Esophagus mucosa (tissue), 1 donor: ENCODE results near the gene PSMD4. TPM values are rescaled to one million over a fixed set of nuclear protein-coding genes. Genes with fewer than 3 reads are reported as not detected.
"Not testable (repeated sequence)": the region's sequence is repeated elsewhere in the genome, so short reads cannot be mapped to it uniquely, and the experiment has no call there.

Source experiments
- ATAC-seq: fragments of 200-7000 bp; cut with Tn5 transposase; one replicate; pipeline ENCODE4 v1.9.1; 2020
- total RNA-seq: library from RNA; stranded (reverse); gene quantifications from one replicate; pipeline ENCODE4 v1.2.4, GENCODE V29; 2023
- donor health status: DM: yes; HTN: yes; CAD: no.

Gene PSMD4
- total RNA-seq, 1 donor from 2014 or later, result 126 TPM

DNA sequence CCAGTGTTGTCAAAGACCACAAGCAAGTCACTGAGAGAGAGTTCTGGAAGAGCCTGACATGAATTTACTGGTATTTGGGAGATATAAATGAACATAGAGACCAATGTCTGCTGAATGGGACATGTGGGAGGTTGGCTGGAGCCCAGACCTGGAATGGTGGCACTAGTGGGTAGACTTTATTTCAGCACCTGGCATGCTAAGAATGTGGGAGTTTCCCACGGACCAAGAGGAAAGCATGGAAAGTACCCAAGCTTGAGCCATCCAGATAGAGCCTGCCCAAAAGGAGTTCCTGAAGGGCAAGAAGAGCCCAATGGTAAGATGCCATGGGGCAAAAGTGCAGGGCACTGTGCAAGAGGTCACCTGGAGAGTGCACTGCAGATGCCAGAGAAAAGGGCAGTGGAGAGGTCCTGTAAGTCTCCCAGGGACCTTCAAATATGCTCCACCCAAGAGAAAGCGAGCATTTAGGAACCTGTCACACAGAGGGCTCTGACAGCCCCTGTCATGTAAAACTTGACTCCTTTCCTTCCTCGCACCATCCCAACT lies 19.5 kb downstream of the PSMD4 start:
- ATAC-seq, result no peak

DNA sequence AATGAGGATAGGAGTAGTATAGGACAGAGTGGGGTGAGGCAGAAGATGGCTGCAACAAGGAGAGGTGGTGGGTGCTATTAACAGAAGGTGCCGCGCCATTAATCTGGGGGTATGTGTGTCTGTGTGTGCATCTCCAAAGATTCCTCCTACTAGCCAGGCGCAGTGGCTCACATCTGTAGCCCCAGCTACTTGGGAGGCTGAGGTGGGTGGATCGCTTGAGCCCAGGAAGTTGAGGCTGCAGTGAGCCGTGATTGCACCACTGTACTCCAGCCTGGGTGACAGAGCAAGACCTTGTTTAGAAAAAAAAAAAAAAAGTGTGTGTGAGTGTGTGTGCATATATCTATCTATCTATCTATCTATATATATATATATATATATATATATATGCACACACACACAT lies 20.8 kb downstream of the PSMD4 start:
- ATAC-seq, result not testable (repeated sequence)

DNA sequence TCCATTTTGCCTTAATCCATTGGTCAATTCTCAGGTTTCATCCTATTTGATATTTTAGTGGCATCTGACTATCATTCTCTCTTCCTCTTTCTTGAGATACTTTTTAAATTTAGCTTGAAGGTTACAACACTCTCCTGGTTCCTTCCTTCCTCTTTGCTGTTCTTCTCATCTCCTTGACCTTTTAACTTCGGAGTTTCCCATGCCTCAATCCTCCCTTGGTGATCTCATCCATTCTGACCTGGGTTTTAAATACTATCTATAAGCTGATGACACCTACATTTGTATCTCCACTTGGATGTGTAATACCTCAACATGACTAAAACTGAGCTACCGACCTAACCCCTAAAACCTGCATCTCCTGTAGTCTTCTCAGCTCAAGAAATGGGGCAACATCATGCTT lies 22.7 kb downstream of the PSMD4 start:
- ATAC-seq, result no peak

DNA sequence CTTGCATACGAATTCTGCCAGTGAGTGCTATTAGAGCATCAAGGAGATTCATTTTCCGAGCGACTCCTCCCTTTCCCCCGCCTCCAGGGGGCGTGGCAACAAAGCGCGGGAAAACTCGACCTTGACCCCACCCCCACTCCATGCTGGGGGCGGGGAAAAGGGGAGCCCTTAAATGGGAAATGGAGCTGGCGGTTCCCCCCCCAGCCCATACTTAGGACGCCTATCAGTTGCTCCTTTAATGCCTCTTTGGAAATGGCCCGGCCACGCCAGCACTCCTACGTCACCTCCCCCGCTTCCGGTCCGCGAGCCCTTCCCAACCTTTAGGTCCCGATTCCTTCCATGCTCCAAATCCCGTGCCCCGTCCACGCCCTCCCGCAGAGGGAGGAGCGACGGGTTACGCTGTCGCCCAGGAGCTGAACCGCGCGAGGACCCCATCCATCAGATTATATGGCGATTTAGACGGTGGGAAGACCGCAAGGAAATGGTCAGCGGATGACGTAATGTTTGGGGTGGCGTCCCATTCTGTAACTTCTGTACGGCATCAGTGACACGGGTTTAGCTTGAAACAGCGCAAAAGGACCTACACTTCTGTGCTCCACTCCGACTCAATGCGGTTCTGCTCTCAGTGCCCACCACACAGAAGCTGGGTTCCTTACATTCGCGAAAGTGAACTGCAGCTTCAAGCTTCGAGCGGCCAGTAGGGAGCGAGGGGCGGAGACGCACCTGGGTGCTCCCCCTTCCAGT lies 26.9 kb downstream of the PSMD4 start:
- ATAC-seq, result peak; percentile 85

DNA sequence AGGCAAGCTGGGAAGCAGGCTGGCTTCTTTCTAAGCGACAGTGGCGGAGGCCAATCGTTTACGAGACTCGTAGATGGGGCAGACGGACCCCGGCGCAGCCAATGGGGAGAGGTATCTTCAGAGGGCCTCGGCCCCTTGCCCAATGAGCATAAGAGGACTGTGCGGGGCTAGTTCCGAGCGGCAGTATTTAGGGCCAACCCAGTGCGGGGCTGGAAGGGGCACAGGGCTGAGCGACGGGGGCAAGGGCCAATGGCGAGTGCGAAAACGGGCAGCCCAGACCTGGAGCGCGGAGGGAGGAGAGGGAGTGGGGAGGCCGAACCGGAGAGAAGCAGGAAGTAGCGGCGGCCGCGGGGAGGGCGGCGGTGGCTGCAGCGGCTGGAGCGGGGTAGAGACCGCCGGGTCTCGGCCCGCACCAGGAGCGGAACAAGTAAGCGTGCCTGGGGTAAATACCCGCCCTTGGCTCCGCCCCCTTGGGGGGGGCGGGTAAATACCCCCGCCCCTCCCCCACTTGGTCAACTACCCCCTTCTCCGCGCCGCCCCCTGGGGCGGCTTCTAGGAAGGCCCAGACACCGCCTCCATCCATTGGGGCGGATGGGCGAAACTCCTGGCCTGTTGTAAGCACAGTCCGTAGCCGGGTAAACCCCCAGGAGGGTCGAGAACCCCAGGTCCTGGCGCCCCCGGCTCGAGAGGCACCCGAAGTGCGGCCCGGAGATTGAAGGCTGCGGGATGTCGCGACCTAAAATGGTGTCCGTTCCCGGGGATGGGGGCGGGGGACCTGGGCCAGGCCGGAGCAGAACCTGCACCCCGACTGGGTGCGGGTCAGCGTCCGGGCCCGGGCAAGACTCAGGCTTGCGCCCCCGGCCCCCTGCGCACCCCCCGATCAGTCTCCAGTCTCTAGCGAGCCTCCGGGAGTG lies 27.7 kb downstream of the PSMD4 start, which contains the start of gene ZNF687:
ZNF687 (plus strand) TSS at position 331 of the 914 bp plus-strand sequence. CDS start 3,993 bp downstream, outside the sequence.
- peak; percentile 95 for ATAC-seq

DNA sequence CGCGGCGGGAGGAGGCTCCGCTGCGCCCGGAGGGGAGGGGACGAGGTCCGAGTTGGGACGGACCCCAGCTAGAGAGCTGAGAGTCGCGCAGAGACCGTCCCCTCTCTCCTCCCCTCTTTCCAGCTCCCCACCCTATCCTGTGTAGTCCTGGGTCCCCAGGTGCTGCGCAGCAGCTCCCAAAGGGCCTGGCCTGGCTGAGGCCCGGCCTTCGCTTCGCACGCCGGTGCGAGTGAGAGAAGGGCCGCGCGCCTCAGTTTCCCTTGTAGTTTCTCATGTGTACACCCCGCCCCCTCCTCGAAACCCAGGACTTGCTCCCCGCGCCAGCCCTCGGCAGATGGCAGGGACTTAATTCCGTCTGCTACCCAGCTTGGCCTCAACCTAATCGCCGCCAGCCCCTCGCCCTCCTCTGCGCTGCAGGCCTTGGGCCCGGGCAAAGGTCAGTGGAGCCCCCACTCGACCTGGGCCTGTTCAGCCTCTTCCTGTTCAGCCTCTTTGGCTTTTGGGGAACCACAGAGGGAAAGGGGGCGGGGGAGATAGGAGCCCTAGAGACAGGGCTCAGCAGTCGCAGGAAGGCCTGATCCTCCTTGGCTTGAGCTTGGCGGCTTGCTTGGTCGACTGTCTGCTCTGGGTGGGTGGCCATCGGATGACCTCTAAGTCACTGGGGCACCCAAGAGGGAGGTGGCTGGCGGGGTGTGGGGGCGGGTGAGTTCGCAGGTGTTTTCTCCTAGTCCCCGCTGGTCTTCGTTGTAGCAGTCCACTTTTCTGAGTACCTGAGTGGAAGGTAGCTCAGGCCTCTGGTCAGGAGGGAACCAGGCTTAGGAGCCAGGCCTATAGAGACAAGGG lies 28.6 kb downstream of the PSMD4 start:
- peak; percentile 1 for ATAC-seq

DNA sequence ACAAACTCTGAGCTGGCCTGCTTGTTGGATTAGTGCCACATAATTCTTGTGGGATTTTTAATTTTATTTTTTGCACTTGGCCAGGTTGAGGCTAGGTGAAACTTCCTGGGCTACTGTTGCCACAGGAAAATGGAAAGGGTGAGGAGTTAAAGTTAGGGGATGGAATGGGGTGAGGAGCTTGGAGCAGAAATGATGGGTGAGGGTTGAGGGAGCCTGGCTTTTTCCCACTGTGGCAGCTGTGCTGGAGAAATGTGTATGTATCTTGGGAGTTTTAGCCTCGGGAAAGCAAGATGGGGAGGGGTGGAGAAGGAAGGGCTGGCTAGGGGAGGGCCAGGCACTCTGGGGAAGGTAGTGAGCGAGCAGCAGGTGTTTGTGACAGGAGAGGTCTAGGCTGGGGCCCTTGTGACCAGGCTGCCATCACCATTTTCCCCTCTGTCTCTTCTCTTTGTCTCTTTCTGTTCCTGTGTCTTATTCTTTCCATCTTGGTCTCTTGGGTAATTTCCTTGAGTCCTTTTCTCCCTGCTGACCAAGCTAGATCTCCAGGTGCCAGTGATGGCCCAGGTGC lies 29.6 kb downstream of the PSMD4 start:
- no peak for ATAC-seq

DNA sequence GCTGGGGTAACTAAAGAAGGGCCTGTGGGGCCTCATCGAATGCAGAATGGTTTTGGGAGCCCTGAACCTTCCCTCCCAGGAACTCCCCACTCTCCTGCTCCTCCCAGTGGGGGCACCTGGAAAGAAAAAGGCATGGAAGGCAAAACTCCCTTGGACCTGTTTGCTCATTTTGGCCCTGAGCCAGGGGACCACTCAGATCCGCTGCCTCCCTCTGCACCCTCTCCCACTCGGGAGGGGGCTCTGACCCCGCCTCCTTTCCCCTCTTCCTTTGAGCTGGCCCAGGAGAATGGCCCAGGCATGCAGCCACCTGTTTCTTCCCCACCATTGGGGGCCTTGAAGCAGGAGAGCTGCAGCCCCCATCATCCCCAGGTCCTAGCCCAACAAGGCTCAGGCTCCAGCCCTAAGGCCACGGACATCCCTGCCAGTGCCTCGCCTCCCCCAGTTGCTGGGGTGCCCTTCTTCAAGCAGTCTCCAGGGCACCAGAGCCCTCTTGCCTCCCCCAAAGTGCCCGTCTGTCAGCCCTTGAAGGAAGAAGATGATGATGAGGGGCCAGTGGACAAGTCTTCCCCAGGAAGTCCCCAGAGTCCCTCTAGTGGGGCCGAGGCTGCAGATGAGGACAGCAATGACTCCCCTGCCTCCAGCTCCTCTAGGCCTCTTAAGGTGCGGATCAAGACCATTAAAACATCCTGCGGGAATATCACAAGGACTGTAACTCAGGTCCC lies 32.2 kb downstream of the PSMD4 start:
- ATAC-seq, result no peak

DNA sequence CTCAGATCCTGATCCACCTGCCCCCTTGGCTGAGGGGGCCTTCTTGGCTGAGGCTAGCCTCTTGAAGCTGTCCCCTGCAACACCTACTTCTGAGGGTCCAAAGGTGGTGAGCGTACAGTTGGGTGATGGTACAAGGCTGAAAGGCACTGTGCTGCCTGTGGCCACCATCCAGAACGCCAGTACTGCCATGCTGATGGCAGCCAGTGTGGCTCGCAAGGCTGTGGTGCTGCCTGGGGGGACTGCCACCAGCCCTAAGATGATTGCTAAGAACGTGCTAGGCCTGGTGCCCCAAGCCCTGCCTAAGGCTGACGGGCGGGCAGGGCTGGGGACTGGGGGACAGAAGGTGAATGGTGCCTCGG lies 32.8 kb downstream of the PSMD4 start:
- ATAC-seq, result no peak

DNA sequence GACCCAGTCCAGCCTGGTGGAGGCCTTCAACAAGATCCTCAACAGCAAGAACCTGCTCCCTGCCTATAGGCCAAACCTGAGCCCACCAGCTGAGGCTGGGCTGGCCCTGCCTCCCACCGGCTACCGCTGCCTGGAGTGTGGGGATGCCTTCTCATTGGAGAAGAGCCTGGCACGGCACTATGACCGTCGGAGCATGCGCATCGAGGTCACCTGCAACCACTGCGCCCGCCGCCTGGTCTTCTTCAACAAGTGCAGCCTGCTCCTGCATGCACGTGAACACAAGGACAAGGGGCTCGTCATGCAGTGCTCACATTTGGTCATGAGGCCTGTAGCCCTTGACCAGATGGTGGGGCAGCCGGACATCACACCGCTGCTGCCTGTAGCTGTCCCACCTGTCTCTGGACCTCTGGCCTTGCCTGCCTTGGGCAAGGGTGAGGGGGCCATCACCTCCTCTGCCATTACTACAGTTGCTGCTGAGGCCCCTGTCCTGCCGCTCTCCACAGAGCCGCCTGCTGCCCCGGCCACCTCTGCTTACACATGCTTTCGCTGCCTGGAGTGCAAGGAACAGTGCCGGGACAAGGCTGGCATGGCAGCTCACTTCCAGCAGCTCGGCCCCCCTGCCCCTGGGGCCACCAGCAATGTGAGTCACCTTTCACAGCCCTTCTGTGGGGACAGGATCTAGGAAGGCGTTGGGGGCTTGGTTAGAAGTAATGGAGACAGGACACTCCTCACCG lies 33.4 kb downstream of the PSMD4 start:
- ATAC-seq, result no peak

DNA sequence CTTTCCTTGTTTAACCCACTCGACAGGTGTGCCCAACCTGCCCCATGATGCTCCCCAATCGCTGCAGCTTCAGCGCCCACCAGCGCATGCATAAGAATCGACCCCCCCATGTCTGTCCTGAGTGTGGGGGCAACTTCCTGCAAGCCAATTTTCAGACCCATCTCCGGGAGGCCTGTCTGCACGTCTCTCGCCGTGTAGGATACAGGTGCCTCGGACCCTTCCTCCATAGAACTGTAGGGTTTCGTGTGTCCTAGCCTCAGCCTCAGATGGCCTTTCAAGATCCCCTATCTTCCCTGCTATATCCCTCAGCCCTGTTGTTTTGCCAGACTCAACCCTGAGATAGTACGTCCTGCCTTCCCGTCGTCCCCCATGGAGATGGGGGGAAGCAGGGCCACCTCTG lies 34.0 kb downstream of the PSMD4 start:
- no peak for ATAC-seq

DNA sequence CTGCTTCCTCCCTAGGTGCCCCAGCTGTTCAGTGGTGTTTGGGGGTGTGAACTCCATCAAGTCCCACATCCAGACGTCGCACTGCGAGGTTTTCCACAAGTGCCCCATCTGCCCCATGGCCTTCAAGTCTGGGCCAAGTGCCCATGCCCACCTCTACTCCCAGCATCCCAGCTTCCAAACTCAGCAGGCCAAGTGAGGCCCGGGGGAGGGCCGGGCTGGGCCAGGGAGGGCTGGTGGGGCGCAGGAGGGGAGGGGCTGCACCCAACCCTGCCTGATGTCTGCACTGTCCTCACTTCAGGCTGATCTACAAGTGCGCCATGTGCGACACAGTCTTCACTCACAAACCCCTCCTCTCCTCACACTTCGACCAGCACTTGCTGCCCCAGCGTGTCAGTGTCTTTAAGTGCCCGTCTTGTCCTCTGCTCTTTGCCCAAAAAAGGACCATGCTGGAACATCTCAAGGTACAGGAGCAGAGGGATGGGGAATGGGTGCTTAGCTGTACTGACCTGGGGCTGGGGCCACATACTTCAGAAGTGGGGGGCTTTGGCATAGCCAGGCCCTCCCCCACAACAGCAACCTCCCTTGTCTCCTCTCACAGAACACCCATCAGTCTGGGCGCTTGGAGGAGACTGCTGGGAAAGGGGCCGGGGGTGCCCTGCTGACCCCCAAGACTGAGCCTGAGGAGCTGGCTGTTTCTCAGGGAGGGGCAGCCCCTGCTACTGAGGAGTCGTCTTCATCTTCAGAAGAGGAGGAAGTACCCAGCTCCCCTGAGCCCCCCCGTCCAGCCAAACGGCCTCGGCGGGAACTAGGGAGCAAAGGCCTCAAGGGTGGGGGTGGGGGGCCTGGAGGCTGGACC lies 34.8 kb downstream of the PSMD4 start:
- ATAC-seq, result no peak

DNA sequence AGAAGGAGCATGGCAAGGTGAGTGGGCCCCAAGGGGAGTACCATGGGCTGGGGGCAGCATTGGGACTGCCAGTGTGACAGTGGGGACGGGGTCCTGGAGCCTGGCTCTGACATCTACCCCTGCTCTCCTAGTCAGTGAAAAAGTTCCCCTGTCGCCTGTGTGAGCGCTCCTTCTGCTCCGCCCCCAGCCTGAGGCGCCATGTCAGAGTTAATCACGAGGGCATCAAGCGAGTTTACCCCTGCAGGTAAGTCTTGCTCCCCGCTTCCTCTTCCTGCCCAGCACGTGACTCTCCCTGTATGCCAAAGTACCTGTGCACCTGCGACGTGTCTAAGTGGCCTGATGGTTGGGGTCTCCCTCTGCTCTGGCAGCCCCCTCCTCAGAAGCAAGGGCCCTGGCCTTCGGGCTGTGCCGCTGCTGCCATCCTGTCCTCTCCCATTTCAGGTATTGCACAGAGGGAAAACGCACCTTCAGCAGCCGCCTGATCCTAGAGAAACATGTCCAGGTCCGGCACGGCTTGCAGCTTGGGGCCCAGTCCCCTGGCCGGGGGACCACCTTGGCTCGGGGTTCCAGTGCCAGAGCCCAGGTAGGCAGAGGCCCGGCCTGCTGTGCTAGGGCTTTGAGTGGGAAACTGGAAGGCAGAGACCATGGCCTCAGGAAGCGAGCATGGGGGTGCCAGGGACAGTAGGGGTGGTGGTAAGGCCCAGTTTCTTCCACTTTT lies 35.6 kb downstream of the PSMD4 start:
- peak; percentile 5 for ATAC-seq

DNA sequence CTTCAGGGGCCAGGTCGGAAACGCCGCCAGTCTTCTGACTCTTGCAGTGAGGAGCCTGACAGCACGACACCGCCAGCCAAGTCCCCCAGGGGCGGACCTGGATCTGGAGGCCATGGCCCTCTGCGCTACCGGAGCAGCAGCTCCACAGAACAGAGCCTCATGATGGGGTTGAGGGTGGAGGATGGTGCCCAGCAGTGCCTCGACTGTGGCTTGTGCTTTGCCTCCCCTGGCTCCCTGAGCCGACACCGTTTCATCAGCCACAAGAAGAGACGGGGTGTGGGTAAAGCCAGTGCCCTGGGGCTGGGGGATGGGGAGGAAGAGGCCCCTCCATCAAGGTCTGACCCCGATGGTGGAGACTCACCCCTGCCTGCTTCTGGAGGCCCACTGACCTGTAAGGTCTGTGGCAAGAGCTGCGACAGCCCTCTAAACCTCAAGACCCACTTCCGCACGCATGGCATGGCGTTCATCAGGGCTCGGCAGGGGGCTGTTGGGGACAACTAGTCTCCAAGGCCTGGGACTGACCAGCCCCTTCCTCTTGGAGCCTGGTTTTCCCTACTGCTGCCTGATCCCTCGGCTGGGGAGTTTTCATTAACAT lies 36.3 kb downstream of the PSMD4 start:
- ATAC-seq, result no peak

DNA sequence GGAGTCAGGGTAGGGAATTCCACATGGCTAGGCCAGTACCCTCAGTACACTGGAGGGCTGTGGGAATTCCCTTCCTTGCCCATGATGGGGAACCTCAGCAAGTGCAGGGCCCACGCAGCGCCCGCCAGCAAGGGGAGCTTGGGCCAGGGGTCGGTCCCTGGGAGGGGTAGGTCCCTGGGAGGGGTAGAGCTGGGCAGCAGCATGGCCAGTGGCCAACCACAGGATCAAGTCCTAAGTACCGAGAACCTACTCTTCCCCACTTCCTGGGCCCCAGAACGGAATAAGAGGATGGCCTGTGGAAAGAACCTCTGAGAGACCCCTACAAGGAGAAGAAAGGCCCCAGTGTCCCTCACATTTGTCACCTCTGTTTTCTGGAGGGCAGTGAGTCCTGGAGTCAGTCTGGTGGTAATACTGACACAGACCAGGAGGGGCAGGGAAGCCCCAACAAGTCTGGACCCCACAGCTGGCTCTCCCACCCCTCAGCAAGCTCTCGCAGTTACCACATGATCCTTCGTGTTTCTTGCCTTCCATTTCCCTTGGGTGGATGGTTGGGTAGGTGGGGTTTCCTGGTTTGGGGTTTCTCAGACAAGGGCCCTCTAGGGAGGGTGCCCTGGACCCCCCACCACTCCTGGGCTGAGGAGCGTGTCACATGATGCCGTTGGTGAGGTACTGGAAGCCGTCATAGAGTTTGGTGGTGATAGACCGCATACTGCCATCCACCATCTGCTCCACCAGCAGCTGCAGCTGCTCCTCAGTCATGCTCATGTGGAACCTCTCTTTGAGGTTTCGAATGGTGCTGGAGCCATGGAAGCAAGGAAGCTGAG lies 37.9 kb downstream of the PSMD4 start:
- ATAC-seq, result no peak

DNA sequence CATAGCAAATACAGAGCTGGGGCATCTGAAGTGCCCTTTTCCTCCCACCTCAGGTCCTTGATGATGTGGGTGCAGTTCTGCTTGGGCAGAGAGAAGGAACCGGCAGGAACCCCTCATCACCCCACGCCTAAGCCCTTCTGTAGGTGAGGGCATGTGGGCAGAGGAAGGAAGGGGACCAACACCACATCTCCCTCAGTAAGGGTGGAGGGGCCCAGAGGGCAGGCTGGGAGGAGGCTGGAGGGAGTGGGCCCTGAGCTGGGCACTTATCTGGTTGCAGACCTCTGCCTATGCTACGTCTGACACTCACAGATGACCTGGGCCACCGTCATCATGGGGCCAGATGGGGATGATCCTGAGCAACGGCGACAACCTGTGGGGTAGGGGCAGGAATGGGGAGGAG lies 38.6 kb downstream of the PSMD4 start:
- ATAC-seq, result no peak

DNA sequence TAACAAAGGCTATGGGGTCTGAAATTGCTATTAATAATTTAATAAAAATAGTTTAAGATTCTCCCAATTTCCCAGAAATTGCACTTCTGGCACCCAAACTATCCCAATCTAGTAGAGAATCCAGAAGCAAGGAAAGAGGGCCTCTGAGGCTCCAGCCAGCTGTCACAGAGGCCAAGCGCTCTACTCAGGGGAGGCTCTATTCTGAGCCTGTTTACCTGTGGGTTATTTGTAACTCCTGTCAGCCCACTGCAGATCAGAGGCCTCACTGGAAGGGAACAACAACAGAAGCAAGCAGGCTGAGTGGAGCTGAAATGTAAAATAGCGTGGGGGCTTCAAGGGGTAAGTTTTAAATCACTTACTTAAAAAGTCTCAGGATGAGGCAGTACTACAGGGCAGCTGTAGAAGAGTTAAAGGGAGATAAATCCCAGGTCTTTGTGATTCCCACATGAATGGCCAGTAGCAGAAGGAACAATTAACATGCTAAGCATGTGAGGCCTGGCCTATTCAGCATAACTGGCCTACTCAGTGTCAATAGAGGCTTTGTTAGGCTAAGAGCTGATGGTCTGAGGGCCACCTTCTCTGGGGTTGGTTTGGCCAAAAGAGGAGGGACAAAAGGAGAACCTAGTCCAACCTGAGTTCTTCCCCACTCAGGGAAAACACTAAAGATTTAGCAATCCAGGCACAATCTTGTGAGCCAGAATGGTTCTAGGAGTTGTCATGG lies 40.4 kb downstream of the PSMD4 start:
- no peak for ATAC-seq
